Central memory CD4-positive, alpha-beta T cell (primary cell): Measurements from ENCODE around the gene DNMBP.
"Not testable (repeated sequence)": the region's sequence is repeated elsewhere in the genome, so short reads cannot be mapped to it uniquely, and the experiment has no call there.

Experiments
- DNase-seq: peaks from one replicate; pipeline ENCODE4 v3.0.0; 2022

Gene DNMBP

GRCh38 chr10:99943908-99944307, 65.8 kb downstream of the DNMBP start:
- no peak for DNase-seq

GRCh38 chr10:99941942-99942820, 67.6 kb downstream of the DNMBP start:
- no peak for DNase-seq

DNA sequence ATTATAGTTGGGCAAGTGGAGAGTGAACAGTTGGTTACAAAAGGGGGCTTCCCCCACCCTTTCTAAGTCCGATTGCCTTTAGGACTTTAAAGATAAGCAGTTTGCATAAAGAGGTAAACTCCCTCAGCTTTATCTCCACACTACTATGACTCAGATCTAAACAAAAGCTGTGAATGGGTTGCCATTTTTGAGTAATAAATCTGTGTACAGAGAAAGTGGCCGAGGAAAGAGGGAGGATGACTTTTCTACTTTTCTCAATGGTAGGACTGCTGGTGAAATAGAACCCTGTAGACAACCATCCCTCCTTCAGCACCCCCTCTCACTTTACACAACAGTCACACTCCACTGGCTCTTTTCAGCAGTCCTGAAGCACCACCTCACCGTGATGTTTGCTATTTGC, 71.2 kb downstream of the DNMBP start:
- no peak for DNase-seq

DNA sequence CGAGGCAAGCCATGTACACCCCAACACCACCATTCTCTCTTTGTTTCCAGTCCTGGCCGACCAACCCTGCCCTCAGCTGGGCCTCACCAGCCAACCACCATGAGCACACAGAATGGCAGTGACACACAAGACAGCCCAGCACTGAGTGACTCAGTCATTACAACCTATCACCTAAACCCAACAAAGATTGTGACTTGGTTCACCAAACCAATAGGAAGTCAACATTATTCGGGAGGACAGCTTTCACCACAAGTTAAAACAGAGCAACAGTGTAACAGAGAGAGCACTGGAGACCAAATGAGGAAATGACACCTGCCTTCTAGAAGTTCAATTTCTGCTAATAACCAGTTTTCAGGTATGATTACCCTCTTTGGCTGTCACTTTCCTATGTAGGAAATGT, 72.1 kb downstream of the DNMBP start:
- DNase-seq: no peak

GRCh38 chr10:99932203-99932957, 77.4 kb downstream of the DNMBP start:
- DNase-seq: not testable (repeated sequence)

DNA sequence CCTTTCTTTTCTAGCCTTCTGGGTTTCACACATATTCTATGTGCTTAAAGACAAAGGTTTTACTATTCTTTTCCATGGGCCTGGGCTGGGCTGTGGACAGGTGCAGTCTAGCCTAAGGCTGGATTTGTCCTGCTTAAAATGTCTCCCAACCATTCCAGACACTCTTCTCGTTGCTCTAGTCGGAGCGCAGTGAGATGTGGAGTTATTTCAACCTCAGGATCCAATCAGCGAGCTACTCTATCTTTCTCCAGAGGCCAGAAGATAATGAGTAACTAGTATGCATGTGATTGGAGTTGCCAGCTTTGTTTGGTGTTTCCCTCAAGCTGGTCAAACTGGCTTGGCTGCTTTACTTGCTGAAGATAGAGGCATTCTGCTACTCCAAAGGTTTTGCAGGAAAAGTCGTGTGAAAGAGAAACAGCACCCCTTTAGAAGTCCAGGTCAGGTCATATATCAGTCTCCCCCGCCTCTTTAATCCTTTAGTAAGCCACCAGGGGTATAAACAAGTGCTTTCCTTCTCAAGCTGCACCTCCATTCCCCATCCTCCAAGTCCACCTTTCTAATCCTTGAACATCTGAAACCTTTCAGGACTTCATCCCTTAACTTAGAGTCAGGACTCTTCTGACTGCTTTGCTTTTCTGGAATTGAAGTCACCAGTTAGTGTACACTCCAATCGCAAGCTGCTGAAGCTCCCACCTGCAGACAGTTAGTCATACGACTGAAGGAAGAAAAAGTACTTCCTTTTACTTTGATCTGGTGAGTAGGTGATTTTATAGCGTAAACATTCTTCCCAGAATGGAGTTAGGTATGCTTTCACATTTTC, 78.8 kb downstream of the DNMBP start:
- DNase-seq: no peak

DNA sequence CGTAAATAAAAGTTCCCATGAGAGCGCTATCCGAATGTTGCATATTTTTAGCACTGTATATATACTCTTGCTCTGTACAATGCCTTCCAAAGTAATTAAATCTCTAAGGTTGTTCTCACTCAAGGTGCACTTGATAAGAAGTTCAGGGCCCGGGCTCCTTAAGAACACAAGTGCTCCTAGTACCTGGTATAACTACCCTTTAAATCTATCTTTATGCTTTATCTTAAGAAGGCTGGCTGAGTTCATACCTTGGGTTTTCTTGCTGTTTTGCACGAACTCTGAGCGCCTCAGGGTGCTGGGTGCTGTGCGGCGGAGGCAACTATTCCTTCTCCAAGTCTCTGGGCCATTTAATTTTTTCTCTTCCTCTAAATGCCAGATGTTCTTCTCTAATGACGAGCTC, 80.4 kb downstream of the DNMBP start:
- DNase-seq: no peak

GRCh38 chr10:99927721-99928280, 81.9 kb downstream of the DNMBP start:
- DNase-seq: no peak

DNA sequence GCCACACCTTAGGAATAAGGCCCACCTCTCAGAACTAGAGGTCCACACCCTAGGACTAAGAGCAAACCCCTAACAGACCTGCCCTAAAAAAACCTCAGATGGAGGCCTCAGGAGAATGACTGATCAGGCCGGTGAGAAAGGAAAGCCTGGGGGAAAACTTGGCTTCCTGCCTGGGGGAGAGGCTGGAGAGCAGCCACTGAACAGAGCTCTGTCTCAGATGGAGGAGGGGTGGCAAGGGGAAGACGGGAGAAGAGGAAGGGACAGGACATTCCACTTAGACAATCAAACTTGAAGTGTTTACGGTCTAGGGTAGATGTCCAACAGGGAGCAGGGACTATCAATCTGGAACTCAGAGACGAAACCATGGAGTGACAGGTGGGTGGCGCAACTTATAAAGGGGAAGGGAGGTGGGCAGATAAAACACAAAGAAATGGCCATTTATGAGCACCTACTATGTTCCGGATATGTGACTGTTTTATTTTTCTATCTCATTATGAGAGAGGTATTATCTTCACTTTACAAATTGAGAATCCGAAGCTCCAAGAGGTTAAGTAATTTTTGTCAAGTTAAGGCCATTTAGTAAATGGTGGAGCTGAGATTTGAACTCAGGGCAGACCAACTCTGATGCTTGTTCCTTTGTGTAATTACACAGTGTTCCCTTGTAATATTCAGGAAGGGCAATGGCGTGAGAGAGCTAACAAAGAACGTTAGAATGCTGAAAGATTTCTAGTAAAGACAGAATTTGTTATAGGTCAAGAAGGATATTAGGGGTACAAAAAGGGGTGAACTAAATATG, 82.6 kb downstream of the DNMBP start:
- no peak for DNase-seq

DNA sequence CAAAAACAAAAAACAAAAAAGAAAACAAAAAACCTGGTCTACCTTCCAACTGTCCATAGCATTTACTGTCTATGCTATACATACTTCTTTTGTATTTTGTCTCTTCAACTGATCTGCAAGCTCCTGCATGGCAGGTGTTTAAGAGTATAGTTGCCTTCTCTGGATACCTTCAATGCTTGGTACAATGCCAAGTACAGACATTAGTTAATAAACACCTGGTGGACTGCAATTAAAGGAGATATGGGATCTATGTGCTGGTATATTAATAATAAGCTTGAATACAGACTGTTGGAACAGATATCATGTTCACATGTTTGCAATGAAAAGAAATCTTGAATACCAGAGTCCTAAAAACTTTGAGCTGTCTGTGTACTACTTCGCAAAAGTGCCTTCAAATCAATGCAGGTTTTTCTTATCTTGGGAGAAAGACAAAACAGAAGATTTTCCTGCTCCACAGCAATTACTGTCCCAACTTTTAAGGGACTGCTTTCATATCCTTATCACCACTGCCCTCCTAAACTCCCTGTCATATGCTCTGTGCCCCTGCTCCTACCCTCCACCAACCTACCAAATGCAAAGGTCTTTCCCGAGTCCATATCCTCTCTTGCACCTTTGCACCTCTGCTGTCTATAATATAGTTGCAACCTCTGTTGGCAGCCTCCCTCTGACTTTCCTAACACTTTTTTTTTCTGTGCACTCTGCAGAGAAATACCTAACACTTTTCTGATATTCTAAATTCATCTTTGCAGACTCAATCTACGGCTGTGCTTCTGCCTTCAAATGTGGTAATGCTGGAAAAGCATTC, 85.1 kb downstream of the DNMBP start:
- no peak for DNase-seq

DNA sequence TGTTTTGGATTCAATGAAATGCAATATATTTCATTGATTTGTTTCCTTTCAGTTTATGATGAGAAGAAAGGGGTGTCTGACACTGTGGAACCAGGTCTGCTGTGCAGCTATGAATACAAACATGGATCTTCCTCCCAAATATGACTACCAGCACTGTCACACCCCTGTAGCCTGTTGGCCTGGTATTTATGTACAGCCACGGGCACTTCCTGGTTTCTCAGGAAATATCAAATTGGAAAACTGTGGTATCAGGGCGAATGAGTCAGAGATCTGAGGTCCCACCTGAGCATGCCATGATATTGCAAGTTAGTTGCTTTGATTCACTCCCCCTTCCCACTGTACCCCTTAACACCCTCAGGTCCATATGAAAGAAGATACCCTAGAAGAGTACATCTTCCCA, 87.8 kb downstream of the DNMBP start:
- DNase-seq: no peak

DNA sequence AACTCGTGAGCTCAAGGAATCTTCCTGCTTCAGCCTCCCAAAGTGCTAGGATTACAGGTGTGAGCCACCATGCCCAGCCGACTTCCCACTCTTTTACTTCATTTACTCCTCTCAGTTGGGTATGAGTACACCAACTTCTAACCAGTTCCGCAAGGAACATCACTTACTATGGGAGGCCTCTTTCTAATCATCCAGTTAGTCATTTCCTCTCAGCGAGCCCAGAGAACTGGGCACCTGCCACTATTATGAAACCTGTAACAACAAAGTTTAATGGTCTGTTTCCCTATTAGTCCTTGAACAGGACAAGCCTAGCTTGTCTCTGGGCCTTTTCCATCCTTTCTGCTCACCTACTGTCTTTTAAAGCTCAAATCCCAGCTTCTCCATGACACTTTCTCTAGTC, 88.8 kb downstream of the DNMBP start:
- DNase-seq: no peak

- DNase-seq: no peak
These were observed 89.3 kb downstream of the DNMBP start for GRCh38 chr10:99920486-99920885.

DNA sequence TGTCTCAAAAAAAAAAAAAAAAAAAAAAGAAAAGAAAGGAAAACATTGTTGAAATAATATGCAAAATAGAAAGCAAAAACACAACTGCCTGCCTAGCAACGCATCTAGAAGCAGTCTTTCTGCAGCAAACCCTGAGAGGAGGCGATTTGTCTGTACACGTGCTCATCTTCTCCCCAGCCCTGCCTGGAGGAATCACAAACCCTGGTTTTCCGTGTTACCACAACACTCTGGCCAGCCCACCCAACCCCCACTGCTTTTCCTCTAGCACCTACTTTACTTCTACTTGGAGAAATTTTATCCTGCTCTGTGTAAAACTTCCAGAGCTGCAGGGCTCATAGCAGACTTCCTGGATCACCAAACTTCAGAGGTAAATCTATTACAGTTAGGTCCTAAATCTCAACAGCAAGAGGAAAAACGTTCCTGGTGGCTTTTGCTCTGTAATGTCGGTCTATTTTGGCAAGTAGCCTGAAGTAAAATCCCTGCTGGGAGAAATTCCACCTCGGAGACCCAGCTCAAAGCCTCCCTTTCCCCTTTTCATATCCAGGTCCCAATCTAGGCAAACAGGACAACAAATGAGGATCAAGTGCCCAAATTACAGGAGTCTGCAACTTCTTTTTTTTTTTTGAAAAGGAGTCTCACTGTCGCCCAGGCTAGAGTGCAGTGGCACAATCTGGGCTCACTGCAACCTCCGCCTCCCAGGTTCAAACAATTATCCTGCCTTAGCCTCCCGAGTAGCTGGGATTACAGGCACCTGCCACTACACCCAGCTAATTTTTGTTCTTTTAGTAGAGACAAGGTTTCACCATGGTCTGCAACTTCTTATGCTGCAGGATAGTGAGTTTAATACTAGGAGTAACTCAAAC, 91.6 kb downstream of the DNMBP start:
- no peak for DNase-seq

- DNase-seq: no peak
These were observed 93.0 kb downstream of the DNMBP start for GRCh38 chr10:99916776-99917175.

DNA sequence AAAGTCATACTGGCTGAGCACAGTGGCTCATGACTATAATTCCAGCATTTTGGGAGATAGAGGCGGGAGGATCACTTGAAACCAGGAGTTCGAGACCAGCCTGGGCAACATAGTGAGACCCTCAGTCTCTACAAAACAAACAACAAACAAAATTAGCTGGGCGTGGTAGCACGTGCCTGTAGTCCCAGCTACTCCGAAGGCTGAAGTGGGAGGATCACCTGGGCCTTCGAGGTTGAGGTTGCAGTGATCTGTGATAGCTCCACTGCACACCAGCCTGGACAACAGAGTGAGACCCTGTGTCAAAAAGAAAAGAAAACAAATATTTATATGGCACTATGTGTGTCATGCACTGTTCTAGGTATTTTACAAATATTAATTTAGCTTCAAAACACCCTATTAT, 94.3 kb downstream of the DNMBP start:
- no peak for DNase-seq

DNA sequence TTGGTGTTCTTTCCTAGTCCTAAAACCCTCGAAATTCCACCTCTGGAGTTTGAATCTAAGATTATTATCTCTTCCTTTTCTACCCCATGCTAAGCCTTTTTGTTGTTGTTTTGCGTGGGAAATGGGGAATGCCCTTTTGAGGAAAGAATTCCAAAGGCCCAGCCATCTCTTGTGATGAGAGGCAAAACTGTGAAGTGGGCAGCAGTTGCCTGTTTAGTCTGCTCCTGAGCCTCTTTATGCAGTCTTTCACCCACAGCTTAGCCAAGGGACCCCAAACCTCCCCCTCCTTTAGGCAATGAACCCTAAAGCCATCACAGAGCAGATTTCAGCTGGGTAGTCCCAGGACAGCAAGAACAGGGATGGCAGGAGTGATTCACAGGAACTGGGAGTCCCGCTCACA, 95.5 kb downstream of the DNMBP start:
- DNase-seq: no peak

- no peak for DNase-seq
These were observed 95.9 kb downstream of the DNMBP start for GRCh38 chr10:99913831-99914235.

GRCh38 chr10:99912041-99912440, 97.7 kb downstream of the DNMBP start:
- no peak for DNase-seq

GRCh38 chr10:99908512-99908911, 101.2 kb downstream of the DNMBP start:
- no peak for DNase-seq
